Measurements from ENCODE around the gene AMZ1. TPM values are rescaled to one million over a fixed set of nuclear protein-coding genes. Genes with fewer than 3 reads are reported as not detected.

Gene AMZ1
- total RNA-seq, 1 experiment from 2014 or later, result not detected

GRCh38 chr7:2750004-2750407 lies 62.0 kb downstream of the AMZ1 start:
- DNase-seq (ENCODE audit: low spot score), result no peak

- DNase-seq (ENCODE audit: low spot score), result no peak
Measured at GRCh38 chr7:2751086-2751485, 63.1 kb downstream of the AMZ1 start.

GRCh38 chr7:2753148-2753547 lies 65.1 kb downstream of the AMZ1 start:
- DNase-seq (ENCODE audit: low spot score), result no peak

- no peak for DNase-seq (ENCODE audit: low spot score)
Measured at GRCh38 chr7:2754086-2754485, 66.1 kb downstream of the AMZ1 start.

- DNase-seq (ENCODE audit: low spot score), result no peak
Measured at GRCh38 chr7:2754912-2755311, 66.9 kb downstream of the AMZ1 start.

- no peak for DNase-seq (ENCODE audit: low spot score)
Measured at GRCh38 chr7:2755531-2755930, 67.5 kb downstream of the AMZ1 start.

GRCh38 chr7:2757361-2757903 lies 69.4 kb downstream of the AMZ1 start:
- peak; percentile 83 for DNase-seq (ENCODE audit: low spot score)

GRCh38 chr7:2757904-2758672 lies 70.1 kb downstream of the AMZ1 start:
- peak; percentile 90 for DNase-seq (ENCODE audit: low spot score)

- DNase-seq (ENCODE audit: low spot score), result no peak
Measured at GRCh38 chr7:2758673-2759616, 70.9 kb downstream of the AMZ1 start.

- DNase-seq (ENCODE audit: low spot score), result no peak
Measured at GRCh38 chr7:2759736-2760097, 71.7 kb downstream of the AMZ1 start.

GRCh38 chr7:2760098-2760889 lies 72.3 kb downstream of the AMZ1 start:
- DNase-seq (ENCODE audit: low spot score), result peak; percentile 92

- no peak for DNase-seq (ENCODE audit: low spot score)
Measured at GRCh38 chr7:2761131-2761624, 73.2 kb downstream of the AMZ1 start.

- DNase-seq (ENCODE audit: low spot score), result no peak
Measured at GRCh38 chr7:2761801-2762497, 73.9 kb downstream of the AMZ1 start.

- DNase-seq (ENCODE audit: low spot score), result no peak
Measured at GRCh38 chr7:2763597-2763996, 75.6 kb downstream of the AMZ1 start.

GRCh38 chr7:2764621-2765020 lies 76.6 kb downstream of the AMZ1 start:
- DNase-seq (ENCODE audit: low spot score), result no peak

Other genes with a start within 250 kb of the AMZ1 start
- not detected in 2 replicates for gene GRIFIN, start 211.8 kb upstream of the AMZ1 start, total RNA-seq (2014; rRNA removed; shearing (Covaris generic))
- 85.6 and 87.5 TPM in 2 replicates for gene LFNG, start 168.4 kb upstream of the AMZ1 start, total RNA-seq (2014; rRNA removed; shearing (Covaris generic))
- 101 and 106 TPM in 2 replicates for gene BRAT1, start 132.7 kb upstream of the AMZ1 start, total RNA-seq (2014; rRNA removed; shearing (Covaris generic))
- gene IQCE, start 129.2 kb upstream of the AMZ1 start, total RNA-seq (2014; rRNA removed; shearing (Covaris generic)), result 23.1 and 24.7 TPM in 2 replicates
- gene TTYH3, start 56.2 kb upstream of the AMZ1 start, total RNA-seq (2014; rRNA removed; shearing (Covaris generic)), result 34.5 and 37.1 TPM in 2 replicates
- gene GNA12, start 156.1 kb downstream of the AMZ1 start, total RNA-seq (2014; rRNA removed; shearing (Covaris generic)), result 10.4 and 11.2 TPM in 2 replicates

All from HT-29 (cell line).